Suprapubic skin (tissue), 4 donors: ENCODE results near the gene WSB2. TPM values are rescaled to one million over a fixed set of nuclear protein-coding genes. Genes with fewer than 3 reads are reported as not detected.

Experiments used
- DNase-seq, 2 donors: peaks; one replicate each; pipeline ENCODE4 v3.0.0-alpha.2; 2019; ENCODE audit warnings: low spot score in 2 of 2
- H3K27ac ChIP-seq: fragments of 200-600 bp; sonication (generic); one replicate; pipeline ENCODE4 v1.5.1; 2019
- H3K27me3 ChIP-seq: fragments of 200-600 bp; sonication (generic); one replicate; pipeline ENCODE4 v1.5.1; 2019
- H3K36me3 ChIP-seq: fragments of 200-600 bp; sonication (generic); one replicate; pipeline ENCODE4 v1.5.1; 2019
- H3K4me1 ChIP-seq: fragments of 200-600 bp; sonication (generic); one replicate; pipeline ENCODE4 v1.5.1; 2019
- H3K4me3 ChIP-seq: fragments of 200-600 bp; sonication (generic); one replicate; pipeline ENCODE4 v1.5.1; 2019; ENCODE audit warnings: mild to moderate bottlenecking
- H3K9me3 ChIP-seq: fragments of 200-600 bp; sonication (generic); one replicate; pipeline ENCODE4 v1.5.1; 2019
- EP300 ChIP-seq: sonication (generic); formaldehyde crosslinking; IDR thresholded peaks from one replicate; pipeline ENCODE4 v1.6.1; 2017; ENCODE audit warnings: antibody characterized with exemption
- POLR2A ChIP-seq, 2 donors: fragments of 450-650 bp; IDR thresholded peaks; one replicate each; pipeline ENCODE4 v1.6.1; 2017; ENCODE audit warnings: antibody characterized with exemption in 2 of 2, mild to moderate bottlenecking in 2 of 2, moderate library complexity in 2 of 2
- POLR2AphosphoS5 ChIP-seq, 3 donors: sonication (generic); formaldehyde crosslinking; IDR thresholded peaks; one replicate each; pipeline ENCODE4 v1.6.1; 2017; ENCODE audit warnings: antibody characterized with exemption in 3 of 3
- WGBS: methylation state at CpG from one replicate; pipeline ENCODE4 v1.1.5; 2018; 5-methylcytosine and 5-hydroxymethylcytosine counted together
- total RNA-seq, 4 donors: library from RNA; depleted of rRNA; stranded (reverse); fragments of >200 nt; gene quantifications; one replicate each; pipeline ENCODE4 v1.1.0, GENCODE V29; 2016
- TF ChIP-seq, protein P1 (sequence below), 2 donors: fragments of 200-600 bp in 1 of 2; fragments of 450-650 bp in 1 of 2; sonication (generic) in 1 of 2; IDR thresholded peaks; one replicate each; pipeline ENCODE4 v1.5.1; 2016 to 2019; ENCODE audit warnings: antibody characterized with exemption in 2 of 2, mild to moderate bottlenecking in 1 of 2, moderate library complexity in 1 of 2

The WSB2 gene
- total RNA-seq, 4 donors from 2014 or later: 46.0 to 74.3 (median 60.7) TPM

DNA sequence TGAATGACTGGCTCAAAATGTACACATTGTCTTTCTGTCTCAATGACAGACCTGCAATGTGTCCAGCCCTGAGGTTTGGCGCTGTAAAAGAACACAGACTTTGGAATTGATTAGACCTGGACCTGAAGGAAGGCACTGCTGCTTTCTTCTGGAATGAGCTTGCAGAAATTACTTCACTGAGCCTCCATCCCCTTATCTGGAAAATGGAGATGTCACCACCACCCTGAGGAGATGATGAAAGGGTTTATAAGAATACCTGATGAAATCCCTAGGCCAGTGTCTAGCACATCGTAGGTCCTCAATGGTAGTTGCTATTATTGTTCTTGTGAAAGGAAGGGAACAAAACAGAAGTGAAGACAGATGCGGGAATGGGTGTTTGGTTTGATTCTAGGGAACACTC is 9.7 kb upstream of the WSB2 start:
- no peak overlapping the region for H3K4me3 ChIP-seq
- H3K9me3 ChIP-seq: no peaks in the 10 kb centered on the region
- TF ChIP-seq POLR2A (IDR thresholded peaks at IDR 0.05) (no peak), EP300 (no peak), POLR2AphosphoS5 (IDR thresholded peaks at IDR 0.05) (no peak)
- TF ChIP-seq, protein P1, sequence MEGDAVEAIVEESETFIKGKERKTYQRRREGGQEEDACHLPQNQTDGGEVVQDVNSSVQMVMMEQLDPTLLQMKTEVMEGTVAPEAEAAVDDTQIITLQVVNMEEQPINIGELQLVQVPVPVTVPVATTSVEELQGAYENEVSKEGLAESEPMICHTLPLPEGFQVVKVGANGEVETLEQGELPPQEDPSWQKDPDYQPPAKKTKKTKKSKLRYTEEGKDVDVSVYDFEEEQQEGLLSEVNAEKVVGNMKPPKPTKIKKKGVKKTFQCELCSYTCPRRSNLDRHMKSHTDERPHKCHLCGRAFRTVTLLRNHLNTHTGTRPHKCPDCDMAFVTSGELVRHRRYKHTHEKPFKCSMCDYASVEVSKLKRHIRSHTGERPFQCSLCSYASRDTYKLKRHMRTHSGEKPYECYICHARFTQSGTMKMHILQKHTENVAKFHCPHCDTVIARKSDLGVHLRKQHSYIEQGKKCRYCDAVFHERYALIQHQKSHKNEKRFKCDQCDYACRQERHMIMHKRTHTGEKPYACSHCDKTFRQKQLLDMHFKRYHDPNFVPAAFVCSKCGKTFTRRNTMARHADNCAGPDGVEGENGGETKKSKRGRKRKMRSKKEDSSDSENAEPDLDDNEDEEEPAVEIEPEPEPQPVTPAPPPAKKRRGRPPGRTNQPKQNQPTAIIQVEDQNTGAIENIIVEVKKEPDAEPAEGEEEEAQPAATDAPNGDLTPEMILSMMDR (IDR thresholded peaks at IDR 0.05): no peak
- H3K36me3 ChIP-seq: no peaks in the 10 kb centered on the region
- no peaks in the 10 kb centered on the region for H3K27me3 ChIP-seq
- DNase-seq: no peak
- no peak overlapping the region for H3K27ac ChIP-seq
- no peaks in the 10 kb centered on the region for H3K4me1 ChIP-seq
- WGBS: 100% methylated on average over 3 of the region's 3 CpGs

- WGBS: 84% methylated on average over 2 of the region's 2 CpGs
- TF ChIP-seq POLR2A (IDR thresholded peaks at IDR 0.05) (no peak), POLR2AphosphoS5 (IDR thresholded peaks at IDR 0.05) (no peak), EP300 (no peak)
- TF ChIP-seq, protein P1 (IDR thresholded peaks at IDR 0.05): no peak
- H3K36me3 ChIP-seq: no peaks in the 10 kb centered on the region
- H3K4me1 ChIP-seq: peaks cover 15% of the 10 kb centered on the region
- H3K4me3 ChIP-seq: no peak overlapping the region
- no peak for DNase-seq
- H3K27me3 ChIP-seq: no peaks in the 10 kb centered on the region
- no peak overlapping the region for H3K27ac ChIP-seq
- no peaks in the 10 kb centered on the region for H3K9me3 ChIP-seq
Observed at GRCh38 chr12:118068445-118068844, 7.5 kb upstream of the WSB2 start.

GRCh38 chr12:118065380-118065779 is 4.4 kb upstream of the WSB2 start:
- H3K4me1 ChIP-seq: peaks cover 29% of the 10 kb centered on the region
- WGBS: 65% methylated on average over 1 of the region's 1 CpG
- H3K27me3 ChIP-seq: no peaks in the 10 kb centered on the region
- H3K4me3 ChIP-seq: no peak overlapping the region
- DNase-seq: no peak
- H3K36me3 ChIP-seq: no peaks in the 10 kb centered on the region
- TF ChIP-seq EP300 (no peak), POLR2AphosphoS5 (IDR thresholded peaks at IDR 0.05) (no peak), POLR2A (IDR thresholded peaks at IDR 0.05) (no peak)
- TF ChIP-seq, protein P1 (IDR thresholded peaks at IDR 0.05): no peak
- no peaks in the 10 kb centered on the region for H3K9me3 ChIP-seq
- H3K27ac ChIP-seq: no peak overlapping the region

- DNase-seq: no peak
- WGBS: 50% methylated on average over 2 of the region's 2 CpGs
- no peak for TF ChIP-seq POLR2AphosphoS5 (IDR thresholded peaks at IDR 0.05)
- TF ChIP-seq, protein P1 (IDR thresholded peaks at IDR 0.05): no peak
- no peak for TF ChIP-seq EP300
- no peak for TF ChIP-seq POLR2A (IDR thresholded peaks at IDR 0.05)
- H3K27me3 ChIP-seq: no peaks in the 10 kb centered on the region
- no peak overlapping the region for H3K4me3 ChIP-seq
- H3K36me3 ChIP-seq: no peaks in the 10 kb centered on the region
- no peaks in the 10 kb centered on the region for H3K9me3 ChIP-seq
- no peak overlapping the region for H3K27ac ChIP-seq
- H3K4me1 ChIP-seq: peaks cover 36% of the 10 kb centered on the region
Observed at GRCh38 chr12:118064608-118065007, 3.6 kb upstream of the WSB2 start.

GRCh38 chr12:118063576-118064391 is 2.8 kb upstream of the WSB2 start:
- 73% methylated on average over 4 of the region's 4 CpGs for WGBS
- DNase-seq: no peak
- Histone ChIP-seq H3K4me3 (no peak overlapping the region), H3K36me3 (no peaks in the 10 kb centered on the region), H3K27me3 (no peaks in the 10 kb centered on the region), H3K27ac (peak overlapping the region; percentile 29), H3K9me3 (no peaks in the 10 kb centered on the region), H3K4me1 (peaks cover 45% of the 10 kb centered on the region)
- TF ChIP-seq, protein P1 (IDR thresholded peaks at IDR 0.05): no peak
- no peak for TF ChIP-seq POLR2AphosphoS5 (IDR thresholded peaks at IDR 0.05)
- TF ChIP-seq POLR2A (IDR thresholded peaks at IDR 0.05): no peak
- no peak for TF ChIP-seq EP300
